T-helper 1 cell treated with Interleukin-12 subunit alpha and Interleukin-12 subunit beta and Interleukin-4 antibody, amounts not matched to agents 30 μg/mL and 1 μg/mL, for 36 hours (primary cell): ENCODE data around the gene UVRAG.
"Not testable (repeated sequence)": the region's sequence is repeated elsewhere in the genome, so short reads cannot be mapped to it uniquely, and the experiment has no call there.

Source experiments
- H3K27ac Mint-ChIP-seq: one replicate; pipeline ENCODE4 v1.8.0; 2021; ENCODE audit warnings: mild to moderate bottlenecking, mixed read lengths
- H3K27me3 Mint-ChIP-seq: one replicate; pipeline ENCODE4 v1.8.0; 2021; ENCODE audit warnings: low read depth, mixed read lengths
- H3K36me3 Mint-ChIP-seq: one replicate; pipeline ENCODE4 v1.8.0; 2021; ENCODE audit warnings: low read depth, mixed read lengths
- H3K4me1 Mint-ChIP-seq: one replicate; pipeline ENCODE4 v1.8.0; 2021; ENCODE audit warnings: low read depth, mixed read lengths
- H3K4me3 Mint-ChIP-seq: one replicate; pipeline ENCODE4 v1.8.0; 2021; ENCODE audit warnings: mild to moderate bottlenecking, moderate library complexity, mixed read lengths
- H3K9me3 Mint-ChIP-seq: one replicate; pipeline ENCODE4 v1.8.0; 2021; ENCODE audit warnings: mixed read lengths

The UVRAG gene

DNA sequence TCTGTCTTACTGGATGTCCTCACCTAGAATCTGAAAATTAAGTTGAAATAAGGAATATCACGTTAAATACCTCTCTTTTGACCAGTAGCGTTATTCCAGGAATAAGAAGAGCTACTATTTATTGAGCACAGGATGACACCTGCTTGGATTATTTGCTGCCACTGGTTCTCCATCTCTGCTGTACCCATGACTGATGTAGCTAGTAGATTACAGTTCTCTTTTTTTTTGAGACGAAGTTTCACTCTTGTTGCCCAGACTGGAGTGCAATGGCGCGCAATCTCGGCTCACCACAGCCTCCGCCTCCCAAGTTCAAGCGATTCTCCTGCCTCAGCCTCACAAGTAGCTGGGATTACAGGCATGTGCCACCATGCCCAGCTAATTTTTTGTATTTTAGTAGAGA lies 65.3 kb downstream of the UVRAG start:
- H3K27ac Mint-ChIP-seq, H3K27me3 Mint-ChIP-seq, H3K4me1 Mint-ChIP-seq, H3K36me3 Mint-ChIP-seq, H3K9me3 Mint-ChIP-seq, H3K4me3 Mint-ChIP-seq: not testable (repeated sequence)

DNA sequence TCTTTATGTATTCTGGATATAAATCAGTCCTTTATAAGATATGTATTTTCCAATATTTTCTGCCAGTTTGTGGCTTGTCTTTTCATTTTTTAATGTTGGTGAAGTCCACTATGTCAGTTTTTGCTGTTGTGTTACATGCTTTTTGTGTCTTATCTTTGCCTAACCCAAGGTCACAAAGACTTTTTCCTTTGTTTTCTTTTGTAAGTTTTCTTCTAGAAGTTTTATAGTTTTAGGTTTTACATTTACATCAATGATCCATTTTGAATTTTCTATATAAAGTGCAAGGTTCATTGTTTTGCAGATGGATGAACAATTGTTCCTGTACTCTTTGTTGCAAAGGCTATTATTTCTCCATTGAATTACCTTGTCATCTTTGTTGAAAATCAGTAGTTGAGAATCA lies 69.3 kb downstream of the UVRAG start:
- no peaks in the 10 kb centered on the region for H3K27me3 Mint-ChIP-seq
- H3K4me1 Mint-ChIP-seq: peaks cover 2% of the 10 kb centered on the region
- no peaks in the 10 kb centered on the region for H3K9me3 Mint-ChIP-seq
- H3K4me3 Mint-ChIP-seq: no peak overlapping the region
- peaks cover 9% of the 10 kb centered on the region for H3K36me3 Mint-ChIP-seq
- H3K27ac Mint-ChIP-seq: no peak overlapping the region

DNA sequence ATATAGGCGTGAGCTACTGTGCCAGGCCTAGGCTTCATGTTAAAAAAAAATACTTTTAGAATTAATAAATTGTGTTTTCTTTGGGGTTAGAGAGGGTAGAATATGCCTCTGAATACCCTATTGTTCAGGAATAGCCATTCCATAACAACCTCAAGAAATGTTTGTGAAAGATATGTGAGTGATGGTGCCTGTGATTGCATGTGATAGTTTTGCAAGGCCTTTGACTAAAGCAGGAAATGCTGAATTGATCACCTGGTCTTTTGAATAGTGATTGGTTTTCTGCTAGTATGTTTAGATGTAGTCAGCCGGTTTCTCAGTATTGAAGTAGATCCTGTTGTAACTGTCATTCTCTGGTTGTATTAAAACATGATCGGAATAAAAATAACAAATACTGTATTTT lies 73.4 kb downstream of the UVRAG start:
- H3K4me3 Mint-ChIP-seq: no peak overlapping the region
- H3K36me3 Mint-ChIP-seq: peaks cover 4% of the 10 kb centered on the region
- H3K9me3 Mint-ChIP-seq: no peaks in the 10 kb centered on the region
- H3K27ac Mint-ChIP-seq: no peak overlapping the region
- no peaks in the 10 kb centered on the region for H3K27me3 Mint-ChIP-seq
- H3K4me1 Mint-ChIP-seq: peaks cover 5% of the 10 kb centered on the region

DNA sequence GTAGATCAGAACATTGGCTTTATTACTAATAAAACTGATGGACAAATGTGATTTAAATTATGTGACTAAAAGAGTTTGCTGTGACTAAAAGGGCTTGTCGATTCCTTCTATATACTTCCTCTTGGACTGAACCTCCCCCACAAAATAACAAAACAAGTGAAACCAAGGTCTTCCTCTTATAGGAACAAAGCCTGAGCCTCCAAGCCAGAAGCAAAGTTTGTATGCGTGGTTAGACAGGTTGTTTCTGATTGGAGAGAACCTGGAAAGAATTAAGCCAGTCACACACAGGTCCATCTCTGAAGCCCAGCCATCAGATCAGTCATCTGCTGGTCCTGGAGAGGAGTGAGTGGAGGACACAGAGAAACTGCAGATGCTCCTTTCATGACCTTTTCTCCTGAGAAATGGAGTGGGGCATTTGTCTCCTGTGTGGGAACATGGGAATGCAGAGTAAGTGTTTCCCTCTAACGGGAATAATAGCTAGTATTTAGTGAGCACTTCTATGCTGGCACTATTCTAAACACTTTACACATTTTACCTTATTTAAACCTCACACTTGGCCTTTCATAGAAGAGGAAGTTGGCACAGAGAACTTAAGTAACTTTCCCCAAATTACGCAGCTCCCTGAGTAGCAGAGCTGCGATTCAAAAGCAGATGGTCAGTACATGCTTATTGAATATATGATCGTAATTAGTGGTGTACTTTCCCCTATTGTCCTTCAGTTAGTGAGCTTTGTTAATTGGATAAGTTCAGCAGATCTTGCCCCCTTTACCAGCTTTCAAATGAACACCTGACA lies 77.1 kb downstream of the UVRAG start:
- Mint-ChIP-seq H3K4me3 (no peak overlapping the region), H3K27me3 (no peaks in the 10 kb centered on the region), H3K36me3 (peaks cover 4% of the 10 kb centered on the region), H3K4me1 (peaks cover 5% of the 10 kb centered on the region), H3K27ac (no peak overlapping the region), H3K9me3 (no peaks in the 10 kb centered on the region)

DNA sequence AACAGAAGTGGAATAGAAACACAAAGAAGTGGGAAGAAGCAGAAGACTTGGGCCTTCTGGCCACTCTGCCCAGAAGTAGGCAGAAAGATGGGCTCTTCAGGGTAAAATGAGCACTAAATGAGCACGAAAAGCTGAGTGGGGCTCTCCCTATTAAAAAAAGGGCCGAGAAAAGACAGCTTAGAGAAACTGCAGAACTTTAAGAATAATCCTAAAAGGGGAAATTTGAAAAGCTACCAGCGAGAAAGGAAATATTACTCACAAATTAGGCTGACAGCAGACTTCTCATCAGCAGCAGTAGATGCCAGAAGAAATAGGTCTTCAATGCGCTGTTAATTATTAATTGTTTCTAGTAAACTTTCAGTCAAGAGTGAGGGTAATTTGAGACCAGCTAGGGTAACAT lies 78.2 kb downstream of the UVRAG start:
- no peak overlapping the region for H3K27ac Mint-ChIP-seq
- H3K36me3 Mint-ChIP-seq: peaks cover 4% of the 10 kb centered on the region
- no peaks in the 10 kb centered on the region for H3K9me3 Mint-ChIP-seq
- H3K4me1 Mint-ChIP-seq: peaks cover 5% of the 10 kb centered on the region
- no peaks in the 10 kb centered on the region for H3K27me3 Mint-ChIP-seq
- no peak overlapping the region for H3K4me3 Mint-ChIP-seq

DNA sequence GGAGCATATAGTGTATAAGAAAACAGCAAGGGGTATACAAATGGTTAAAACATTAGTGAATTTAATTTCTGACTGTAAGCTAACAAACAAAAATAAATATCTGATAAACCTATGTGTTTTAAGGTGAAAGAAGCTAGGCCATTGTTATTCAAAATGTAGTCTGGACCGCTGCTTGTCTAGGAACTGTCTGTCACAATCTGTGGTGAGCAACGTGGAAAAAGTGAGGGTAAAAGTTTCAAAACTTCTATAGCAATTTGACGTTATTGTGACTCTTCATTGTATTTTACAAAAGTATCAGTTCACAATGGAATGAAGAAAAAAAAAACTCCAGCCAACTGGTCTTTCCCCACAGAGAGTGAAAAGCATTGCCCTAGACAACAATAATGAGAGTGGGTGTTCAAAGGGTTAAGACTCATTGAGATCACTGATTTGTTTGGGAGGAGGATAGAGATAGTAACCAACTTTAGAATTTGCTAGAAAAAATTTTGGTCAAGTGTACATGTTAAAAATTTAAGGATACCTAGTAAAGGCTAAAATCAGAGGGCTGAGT lies 79.1 kb downstream of the UVRAG start:
- Mint-ChIP-seq H3K27ac (no peak overlapping the region), H3K4me1 (peaks cover 5% of the 10 kb centered on the region), H3K9me3 (no peaks in the 10 kb centered on the region), H3K36me3 (peaks cover 4% of the 10 kb centered on the region), H3K27me3 (no peaks in the 10 kb centered on the region), H3K4me3 (no peak overlapping the region)

DNA sequence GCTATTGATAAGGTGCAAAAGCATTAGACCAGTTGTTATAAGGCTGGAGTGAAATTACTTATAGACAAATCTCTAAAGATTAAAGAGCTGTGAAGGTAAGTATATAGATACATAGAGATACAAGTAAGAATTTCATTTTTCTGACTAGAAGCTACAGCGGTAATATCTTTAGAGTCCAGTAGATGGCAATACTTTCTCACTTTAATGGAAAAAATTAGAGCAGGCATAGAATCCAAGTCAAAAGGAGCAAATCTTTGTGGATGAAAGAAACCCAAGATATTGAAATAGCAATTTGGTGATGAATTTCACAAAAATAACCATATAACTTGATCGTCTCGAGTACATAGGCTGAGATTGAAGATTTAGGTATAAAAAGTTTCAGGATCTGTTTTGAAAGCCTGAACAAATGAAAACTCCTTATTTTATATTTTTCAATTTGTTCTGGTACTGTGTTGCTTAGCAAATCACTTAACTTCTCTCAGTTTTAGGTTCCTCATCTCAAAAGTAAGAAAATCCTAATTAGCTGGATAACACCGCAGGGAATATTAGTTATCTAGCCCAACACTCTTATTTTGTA lies 81.9 kb downstream of the UVRAG start:
- Mint-ChIP-seq H3K4me3 (no peak overlapping the region), H3K9me3 (no peaks in the 10 kb centered on the region), H3K36me3 (peaks cover 2% of the 10 kb centered on the region), H3K27me3 (no peaks in the 10 kb centered on the region), H3K4me1 (peaks cover 5% of the 10 kb centered on the region), H3K27ac (no peak overlapping the region)

DNA sequence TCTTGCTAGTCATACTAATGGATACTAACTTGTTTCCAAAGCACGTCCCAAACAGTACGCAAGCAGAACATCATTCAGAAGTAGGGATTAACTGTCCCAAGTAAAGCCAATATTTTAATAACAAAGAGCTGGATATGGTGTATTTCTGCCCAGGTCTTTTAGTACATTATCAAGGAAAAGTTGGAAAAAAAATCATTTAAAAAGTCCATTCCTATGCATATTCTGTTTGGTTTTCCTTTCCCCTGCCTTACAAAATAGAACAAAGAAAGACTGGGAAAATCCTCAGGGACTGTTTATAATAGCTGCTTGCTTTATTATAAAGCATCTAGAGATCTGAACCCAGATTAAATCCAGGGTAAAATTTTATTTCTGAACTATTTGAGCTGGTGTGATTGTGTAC lies 83.9 kb downstream of the UVRAG start:
- Mint-ChIP-seq H3K27ac (no peak overlapping the region), H3K27me3 (no peaks in the 10 kb centered on the region), H3K4me3 (no peak overlapping the region), H3K4me1 (peaks cover 2% of the 10 kb centered on the region), H3K36me3 (no peaks in the 10 kb centered on the region), H3K9me3 (no peaks in the 10 kb centered on the region)

DNA sequence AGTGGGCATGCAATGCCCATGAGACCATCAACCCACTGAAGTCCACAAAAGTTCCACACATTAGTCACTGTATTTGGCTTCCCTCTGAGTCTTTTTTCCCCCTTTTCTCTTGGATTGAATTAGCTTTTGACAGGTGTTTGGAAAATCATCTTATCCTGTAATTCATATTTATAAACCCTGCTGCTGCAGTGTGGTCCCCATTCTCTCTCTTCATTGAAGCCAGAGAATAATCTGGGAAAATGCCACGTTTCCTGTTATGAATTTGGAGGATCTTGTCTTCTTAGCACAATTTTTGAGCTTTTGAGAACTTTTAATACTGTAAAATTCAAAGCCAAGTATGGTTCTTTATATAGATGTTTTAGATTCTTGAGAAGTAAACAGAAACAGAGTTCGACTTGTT lies 84.8 kb downstream of the UVRAG start:
- peaks cover 2% of the 10 kb centered on the region for H3K4me1 Mint-ChIP-seq
- no peaks in the 10 kb centered on the region for H3K27me3 Mint-ChIP-seq
- H3K27ac Mint-ChIP-seq: no peak overlapping the region
- H3K4me3 Mint-ChIP-seq: no peak overlapping the region
- no peaks in the 10 kb centered on the region for H3K9me3 Mint-ChIP-seq
- H3K36me3 Mint-ChIP-seq: no peaks in the 10 kb centered on the region

DNA sequence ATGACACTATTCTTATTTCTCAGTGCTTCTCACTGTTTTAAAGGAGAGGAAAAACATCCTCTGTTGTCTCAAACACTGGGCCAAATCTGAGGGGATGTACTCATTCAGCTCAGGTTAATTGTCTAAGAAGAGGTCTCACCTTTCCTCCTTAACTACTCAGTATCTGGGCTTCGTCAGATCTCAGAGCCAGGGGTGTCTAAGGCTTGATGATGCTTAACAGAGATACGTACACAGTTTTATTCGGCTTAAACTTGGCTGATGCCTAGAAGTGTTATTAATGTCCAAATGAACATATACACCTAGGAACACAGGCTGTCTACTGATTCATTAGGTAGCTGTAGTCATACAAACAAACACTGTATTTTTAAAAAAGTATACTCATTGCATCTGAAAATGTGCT lies 85.8 kb downstream of the UVRAG start:
- Mint-ChIP-seq H3K9me3 (no peaks in the 10 kb centered on the region), H3K4me1 (peaks cover 2% of the 10 kb centered on the region), H3K36me3 (peaks cover under 1% of the 10 kb centered on the region), H3K4me3 (no peak overlapping the region), H3K27ac (no peak overlapping the region), H3K27me3 (peaks cover 4% of the 10 kb centered on the region)

DNA sequence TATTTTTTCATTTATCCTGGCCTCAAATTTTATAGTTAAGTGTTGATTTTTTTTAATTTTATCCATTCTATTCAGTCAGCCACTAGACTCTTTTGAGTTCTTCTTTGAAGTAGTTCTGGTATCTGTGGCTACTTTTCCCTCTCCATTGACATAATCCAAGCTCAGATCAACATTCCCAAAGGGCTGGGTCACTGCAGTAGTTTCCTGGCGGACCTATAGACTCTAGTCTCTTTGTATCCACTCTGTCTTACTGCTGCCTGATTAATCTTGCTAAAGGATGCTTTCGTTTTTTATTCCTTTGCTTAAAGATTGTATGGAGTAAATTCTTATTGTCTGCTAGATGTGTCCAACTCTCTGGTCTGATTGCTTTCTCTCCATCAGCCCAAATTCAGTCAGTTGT lies 87.6 kb downstream of the UVRAG start:
- no peak overlapping the region for H3K27ac Mint-ChIP-seq

DNA sequence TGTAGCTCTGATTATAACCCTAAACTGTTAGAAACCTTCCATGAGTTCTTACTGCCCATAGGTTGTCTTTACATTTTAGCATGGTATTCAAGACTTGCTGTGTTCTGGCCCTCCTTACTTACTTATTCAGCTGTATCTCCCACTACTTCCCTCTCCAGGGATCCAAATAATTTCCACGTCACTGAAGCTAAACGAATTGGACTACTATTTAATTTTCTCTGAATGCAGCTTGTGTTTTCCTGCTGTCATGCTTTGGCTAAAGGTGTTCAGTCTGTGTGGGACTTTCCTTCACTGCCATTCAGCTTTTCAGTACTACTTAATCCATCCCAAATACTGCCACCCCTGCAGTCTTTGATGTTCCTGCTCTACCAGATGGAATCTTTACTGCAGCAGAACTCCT lies 88.3 kb downstream of the UVRAG start:
- no peak overlapping the region for H3K4me3 Mint-ChIP-seq
- peaks cover 4% of the 10 kb centered on the region for H3K4me1 Mint-ChIP-seq
- H3K9me3 Mint-ChIP-seq: no peaks in the 10 kb centered on the region
- H3K27me3 Mint-ChIP-seq: peaks cover 4% of the 10 kb centered on the region
- no peak overlapping the region for H3K27ac Mint-ChIP-seq
- H3K36me3 Mint-ChIP-seq: peaks cover 3% of the 10 kb centered on the region

More for the DNA sequence above, 87.6 kb downstream of the UVRAG start:
- Mint-ChIP-seq H3K4me3 (no peak overlapping the region), H3K9me3 (no peaks in the 10 kb centered on the region), H3K36me3 (peaks cover 2% of the 10 kb centered on the region), H3K27me3 (peaks cover 4% of the 10 kb centered on the region), H3K4me1 (no peaks in the 10 kb centered on the region)

DNA sequence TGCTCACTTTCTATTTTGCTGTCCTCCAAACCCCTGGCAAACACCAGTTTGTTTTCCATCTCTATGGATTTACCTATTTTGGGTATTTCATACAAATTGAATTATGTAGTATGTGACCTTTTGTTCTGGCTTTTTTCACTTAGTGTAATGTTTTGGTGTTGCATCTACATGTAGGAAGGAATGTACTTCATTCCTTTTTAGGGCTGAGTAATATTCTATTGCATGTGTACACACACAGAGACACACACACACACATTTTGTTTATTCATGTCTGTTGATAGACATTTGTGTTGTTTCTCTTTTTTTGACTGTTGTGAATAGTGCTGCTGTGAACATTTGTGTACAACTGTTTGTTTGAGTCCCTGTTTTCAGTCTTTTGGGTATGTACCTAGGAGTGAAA lies 90.4 kb downstream of the UVRAG start:
- no peak overlapping the region for H3K27ac Mint-ChIP-seq
- H3K36me3 Mint-ChIP-seq: peaks cover 3% of the 10 kb centered on the region
- peaks cover 4% of the 10 kb centered on the region for H3K27me3 Mint-ChIP-seq
- no peaks in the 10 kb centered on the region for H3K9me3 Mint-ChIP-seq
- H3K4me3 Mint-ChIP-seq: no peak overlapping the region
- H3K4me1 Mint-ChIP-seq: peaks cover 13% of the 10 kb centered on the region

DNA sequence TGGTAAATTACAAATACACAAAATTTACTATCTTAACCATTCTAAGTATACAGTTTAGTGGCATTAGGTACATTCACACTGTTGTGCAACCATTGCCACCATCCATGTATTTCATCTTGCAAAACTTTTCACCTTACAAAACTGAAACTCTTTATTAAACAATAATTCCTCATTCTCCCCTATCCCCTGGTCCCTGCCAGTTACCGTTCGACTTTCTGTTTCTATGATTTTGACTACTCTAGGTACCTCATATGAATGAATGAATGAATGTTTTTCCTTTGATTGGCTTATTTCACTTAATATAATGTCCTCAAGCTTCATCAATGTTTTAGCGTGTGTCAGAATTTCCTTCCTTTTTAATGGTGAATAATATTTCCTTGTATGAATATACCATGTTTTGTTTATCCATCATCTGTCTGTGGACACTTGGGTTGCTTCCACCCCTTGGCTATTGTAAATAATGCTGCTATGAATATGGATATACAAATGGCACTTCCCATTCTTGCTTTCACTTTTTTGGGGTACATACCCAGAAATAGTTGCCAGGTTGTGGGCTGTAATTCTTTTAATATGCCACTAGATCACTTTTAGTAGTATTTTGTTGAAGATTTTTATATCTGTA lies 93.0 kb downstream of the UVRAG start:
- Mint-ChIP-seq H3K9me3 (no peaks in the 10 kb centered on the region), H3K36me3 (peaks cover 11% of the 10 kb centered on the region), H3K27ac (no peak overlapping the region), H3K27me3 (peaks cover 4% of the 10 kb centered on the region), H3K4me3 (no peak overlapping the region), H3K4me1 (peaks cover 13% of the 10 kb centered on the region)
